Measurements from ENCODE around the gene ZNF618. TPM values are rescaled to one million over a fixed set of nuclear protein-coding genes. Genes with fewer than 3 reads are reported as not detected.

ZNF618 gene
- total RNA-seq, 1 donor from 2014 or later = 1.9 TPM

DNA sequence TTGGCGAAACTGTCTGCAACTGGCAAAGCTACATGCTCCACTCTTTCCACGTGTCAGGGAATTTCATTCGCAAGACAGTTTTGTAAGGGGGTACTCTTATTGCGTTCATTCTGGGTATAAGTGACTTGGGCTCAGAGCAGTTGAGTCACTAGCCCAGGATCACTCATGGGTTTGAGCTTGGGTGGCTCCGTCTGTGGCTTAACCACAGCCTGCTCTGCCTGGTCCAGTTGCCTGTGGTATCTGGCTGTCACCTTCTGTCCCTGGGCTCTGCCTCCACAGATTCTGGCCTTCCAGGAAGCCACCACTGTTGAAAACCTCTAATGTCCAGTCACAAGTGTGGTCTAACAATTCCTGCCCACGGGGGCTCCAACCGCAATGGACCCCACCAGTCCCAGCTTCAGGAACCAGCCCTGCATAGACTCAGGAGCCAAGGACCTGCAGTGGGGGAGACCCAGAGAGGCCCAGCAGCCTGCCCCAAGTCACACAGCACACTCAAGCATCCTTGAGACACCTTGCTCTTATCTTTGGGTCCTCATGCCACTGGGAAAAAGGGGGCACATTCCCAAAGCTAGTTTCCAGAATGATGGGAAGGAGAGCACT lies 212.6 kb downstream of the ZNF618 start:
- intact Hi-C loops (cut with micrococcal nuclease) = no loop called here
- no peak overlapping the region for H3K4me3 ChIP-seq
- DNase-seq = no peak

DNA sequence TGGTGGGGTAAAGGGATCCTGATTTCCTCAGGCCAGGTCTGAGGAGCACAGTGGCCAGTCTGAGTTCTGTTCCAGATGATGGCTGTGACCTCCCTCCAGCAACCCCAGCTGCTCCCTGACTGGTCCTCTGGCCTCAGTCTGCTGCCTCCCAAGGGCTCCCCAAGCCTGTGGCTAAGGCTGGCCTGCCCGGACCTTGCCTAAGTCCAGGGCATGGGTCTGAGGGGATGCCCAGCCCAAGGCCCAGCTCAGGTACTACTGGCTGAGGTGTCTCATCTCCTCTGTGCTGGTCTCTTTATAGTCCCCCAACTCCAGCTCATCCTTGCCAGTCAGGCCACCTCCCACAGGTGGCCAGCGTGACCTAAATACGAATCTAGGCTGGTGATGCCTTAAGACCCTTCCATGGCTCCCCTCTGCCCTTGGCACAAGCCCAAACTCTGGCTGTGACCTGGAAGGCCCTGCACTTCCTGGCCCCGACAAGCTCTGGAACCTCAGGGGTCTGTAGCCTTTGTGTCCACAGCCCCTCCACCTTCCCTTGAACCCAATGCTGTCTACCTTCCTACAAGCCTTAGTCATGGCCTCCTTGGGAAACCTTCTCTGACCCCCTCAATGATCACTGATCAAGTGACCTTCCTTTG lies 213.2 kb downstream of the ZNF618 start:
- H3K4me3 ChIP-seq = no peak overlapping the region
- H3K27ac ChIP-seq (replicated peaks) = no peak overlapping the region
- peaks cover 59% of the 10 kb centered on the region for H3K27me3 ChIP-seq (ENCODE audit: low read depth)
- intact Hi-C loops (cut with micrococcal nuclease) = no loop called here
- H3K4me1 ChIP-seq = no peaks in the 10 kb centered on the region
- H3K36me3 ChIP-seq = no peaks in the 10 kb centered on the region
- no peaks in the 10 kb centered on the region for H3K9me3 ChIP-seq (replicated peaks)
- TF ChIP-seq, protein P1, sequence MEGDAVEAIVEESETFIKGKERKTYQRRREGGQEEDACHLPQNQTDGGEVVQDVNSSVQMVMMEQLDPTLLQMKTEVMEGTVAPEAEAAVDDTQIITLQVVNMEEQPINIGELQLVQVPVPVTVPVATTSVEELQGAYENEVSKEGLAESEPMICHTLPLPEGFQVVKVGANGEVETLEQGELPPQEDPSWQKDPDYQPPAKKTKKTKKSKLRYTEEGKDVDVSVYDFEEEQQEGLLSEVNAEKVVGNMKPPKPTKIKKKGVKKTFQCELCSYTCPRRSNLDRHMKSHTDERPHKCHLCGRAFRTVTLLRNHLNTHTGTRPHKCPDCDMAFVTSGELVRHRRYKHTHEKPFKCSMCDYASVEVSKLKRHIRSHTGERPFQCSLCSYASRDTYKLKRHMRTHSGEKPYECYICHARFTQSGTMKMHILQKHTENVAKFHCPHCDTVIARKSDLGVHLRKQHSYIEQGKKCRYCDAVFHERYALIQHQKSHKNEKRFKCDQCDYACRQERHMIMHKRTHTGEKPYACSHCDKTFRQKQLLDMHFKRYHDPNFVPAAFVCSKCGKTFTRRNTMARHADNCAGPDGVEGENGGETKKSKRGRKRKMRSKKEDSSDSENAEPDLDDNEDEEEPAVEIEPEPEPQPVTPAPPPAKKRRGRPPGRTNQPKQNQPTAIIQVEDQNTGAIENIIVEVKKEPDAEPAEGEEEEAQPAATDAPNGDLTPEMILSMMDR (IDR thresholded peaks at IDR 0.05; ENCODE audit: borderline replicate concordance) = no peak
- no peak for DNase-seq

More for the DNA sequence above, 212.6 kb downstream of the ZNF618 start:
- H3K9me3 ChIP-seq (replicated peaks) = no peaks in the 10 kb centered on the region
- H3K27ac ChIP-seq (replicated peaks) = no peak overlapping the region
- H3K4me1 ChIP-seq = no peaks in the 10 kb centered on the region
- H3K36me3 ChIP-seq = no peaks in the 10 kb centered on the region
- peaks cover 59% of the 10 kb centered on the region for H3K27me3 ChIP-seq (ENCODE audit: low read depth)
- TF ChIP-seq, protein P1 (IDR thresholded peaks at IDR 0.05; ENCODE audit: borderline replicate concordance) = no peak

DNA sequence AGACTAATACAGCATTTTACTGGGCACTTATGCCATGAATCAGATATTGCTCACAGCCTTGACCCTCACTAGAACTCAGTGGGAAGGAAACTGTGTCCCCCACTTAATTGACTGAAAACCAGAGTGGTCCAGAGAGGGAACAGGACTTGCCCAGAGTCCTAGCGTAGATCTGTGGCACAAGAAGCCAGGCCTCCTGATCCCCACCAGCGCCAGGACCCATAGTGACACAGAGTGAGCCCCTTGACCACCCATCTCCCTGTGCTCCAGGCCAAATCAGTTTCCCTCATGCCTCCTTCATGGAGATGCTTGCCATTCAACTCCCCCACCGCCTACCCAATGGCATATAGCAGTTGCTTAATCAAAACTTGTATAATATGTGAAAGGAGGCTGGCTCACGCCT lies 214.7 kb downstream of the ZNF618 start:
- intact Hi-C loops (cut with micrococcal nuclease) = no loop called here
- H3K36me3 ChIP-seq = no peaks in the 10 kb centered on the region

DNA sequence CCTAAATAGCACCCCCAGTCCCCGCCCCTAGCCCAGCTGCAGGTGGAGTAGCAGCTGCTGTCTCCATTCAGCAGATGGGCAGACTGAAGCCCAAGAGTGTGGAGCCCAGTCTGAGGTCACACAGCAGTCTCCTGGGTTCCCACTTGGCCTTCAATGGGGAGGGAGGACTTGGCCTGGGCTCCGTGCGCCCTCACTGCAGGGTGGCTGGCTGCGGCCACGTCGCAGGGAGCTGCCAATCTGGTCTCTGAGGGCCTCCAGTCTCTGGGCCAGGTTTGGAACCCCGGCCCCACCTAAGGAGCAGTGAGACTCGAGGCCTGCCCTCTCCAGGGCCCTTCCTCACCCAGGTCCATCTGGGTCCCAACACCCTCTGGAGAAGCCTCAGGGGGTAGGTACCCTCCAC lies 215.6 kb downstream of the ZNF618 start:
- TF ChIP-seq, protein P1 (IDR thresholded peaks at IDR 0.05; ENCODE audit: borderline replicate concordance) = no peak
- H3K27me3 ChIP-seq (ENCODE audit: low read depth) = peaks cover 63% of the 10 kb centered on the region
- H3K36me3 ChIP-seq = no peaks in the 10 kb centered on the region
- no peak overlapping the region for H3K4me3 ChIP-seq
- DNase-seq = no peak
- H3K9me3 ChIP-seq (replicated peaks) = no peaks in the 10 kb centered on the region
- H3K27ac ChIP-seq (replicated peaks) = no peak overlapping the region
- no peaks in the 10 kb centered on the region for H3K4me1 ChIP-seq
- intact Hi-C loops (cut with micrococcal nuclease) = no loop called here

More for the DNA sequence above, 214.7 kb downstream of the ZNF618 start:
- TF ChIP-seq, protein P1 (IDR thresholded peaks at IDR 0.05; ENCODE audit: borderline replicate concordance) = no peak
- Histone ChIP-seq H3K9me3 (replicated peaks) (no peaks in the 10 kb centered on the region), H3K4me1 (no peaks in the 10 kb centered on the region), H3K27me3 (ENCODE audit: low read depth) (peaks cover 57% of the 10 kb centered on the region), H3K4me3 (no peak overlapping the region), H3K27ac (replicated peaks) (no peak overlapping the region)
- DNase-seq = no peak

DNA sequence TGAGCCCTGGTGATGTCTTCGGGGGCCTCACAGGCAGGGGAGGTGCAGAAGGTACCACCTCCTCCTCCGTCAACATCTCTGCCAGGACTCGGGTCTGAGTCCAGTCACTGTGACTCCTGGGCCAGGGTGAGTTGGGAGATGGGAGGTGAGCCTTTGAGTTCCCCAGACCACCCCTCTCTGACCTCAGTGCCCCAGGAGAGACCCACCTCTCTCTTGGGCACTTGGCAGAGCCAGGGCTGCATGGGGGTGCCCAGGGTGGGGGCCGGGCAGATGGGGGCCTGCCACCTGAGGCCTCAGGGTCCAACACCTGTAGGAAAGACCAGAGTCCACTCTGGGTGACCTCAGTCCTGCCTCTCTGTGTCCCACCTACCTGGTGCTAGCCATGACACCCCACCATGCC lies 216.2 kb downstream of the ZNF618 start:
- intact Hi-C loops (cut with micrococcal nuclease) = no loop called here
- H3K9me3 ChIP-seq (replicated peaks) = no peaks in the 10 kb centered on the region
- no peak for DNase-seq
- TF ChIP-seq, protein P1 (IDR thresholded peaks at IDR 0.05; ENCODE audit: borderline replicate concordance) = no peak
- no peak overlapping the region for H3K27ac ChIP-seq (replicated peaks)
- no peaks in the 10 kb centered on the region for H3K36me3 ChIP-seq
- no peak overlapping the region for H3K4me3 ChIP-seq
- peaks cover 69% of the 10 kb centered on the region for H3K27me3 ChIP-seq (ENCODE audit: low read depth)
- no peaks in the 10 kb centered on the region for H3K4me1 ChIP-seq
